Heart left ventricle (tissue), 13 donors: Measurements from ENCODE around the gene ALK.

Experiments
- POLR2A ChIP-seq, 2 donors: fragments of 450-650 bp; IDR thresholded peaks; one replicate each; pipeline ENCODE4 v1.6.1; 2017; ENCODE audit warnings: antibody characterized with exemption in 2 of 2, mild to moderate bottlenecking in 2 of 2, moderate library complexity in 2 of 2
- TF ChIP-seq, protein P1 (sequence below), 12 donors: fragments of 200-600 bp; sonication (generic) in 4 of 12; IDR thresholded peaks; one replicate each; pipeline versions ENCODE4 v1.5.0 to v1.8.0; 2018 to 2022; ENCODE audit warnings: antibody characterized with exemption in 12 of 12, mild to moderate bottlenecking in 5 of 12
- donor health status: ischemic (EF 13 %, LVEDD 7.1; RV severe dilation, severe dysfunction).
- donor health status: DM: no; HTN: yes; CAD: no.
- donor health status: DM: no; HTN: no; CAD: no.
- donor health status: ischemic (EF 25% LVEDD 6.9; RV normal size, moderate dysfunction).
- donor health status: ischemic (EF 25% LVEDD 5.7; RV mildly dilated, moderate dysfunction).
- donor health status: ischemic (EF 35%, LVEDD 5.7; RV mildly dilated, moderate dysfunction).
- donor health status: nonischemic (EF 11% LVEDD 7.7; RV severe dilation, severe dysfunction).
- donor health status: DM: yes; HTN: yes; CAD: no.
- donor health status: PGD.
- donor health status: ischemic (EF 29% LVEDD 5.4; RV normal size, mild dysfunction).
- donor health status: nonischemic (EF 23%, LVEDD 6.1; RV moderate dilation, normal function).

DNA sequence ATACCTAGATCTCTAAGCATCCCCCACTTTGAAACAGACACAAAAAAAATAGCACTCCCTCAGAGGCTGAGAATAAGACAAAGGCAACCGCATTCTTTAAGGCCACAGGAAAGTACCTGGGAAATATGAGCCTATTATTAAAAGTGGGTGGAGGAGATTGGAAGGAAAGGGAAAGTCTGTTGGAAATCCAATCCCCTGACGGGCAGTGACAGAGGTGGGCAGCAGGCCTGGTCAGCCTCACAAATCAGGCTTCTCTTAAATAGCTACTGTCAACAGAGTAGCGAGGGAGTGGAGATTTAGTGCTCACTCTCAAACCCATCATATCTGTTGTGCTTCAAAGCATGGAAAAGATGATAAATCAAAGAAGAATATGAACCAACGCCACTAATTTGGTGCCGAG is 324.4 kb downstream of the ALK start:
- TF ChIP-seq, protein P1, sequence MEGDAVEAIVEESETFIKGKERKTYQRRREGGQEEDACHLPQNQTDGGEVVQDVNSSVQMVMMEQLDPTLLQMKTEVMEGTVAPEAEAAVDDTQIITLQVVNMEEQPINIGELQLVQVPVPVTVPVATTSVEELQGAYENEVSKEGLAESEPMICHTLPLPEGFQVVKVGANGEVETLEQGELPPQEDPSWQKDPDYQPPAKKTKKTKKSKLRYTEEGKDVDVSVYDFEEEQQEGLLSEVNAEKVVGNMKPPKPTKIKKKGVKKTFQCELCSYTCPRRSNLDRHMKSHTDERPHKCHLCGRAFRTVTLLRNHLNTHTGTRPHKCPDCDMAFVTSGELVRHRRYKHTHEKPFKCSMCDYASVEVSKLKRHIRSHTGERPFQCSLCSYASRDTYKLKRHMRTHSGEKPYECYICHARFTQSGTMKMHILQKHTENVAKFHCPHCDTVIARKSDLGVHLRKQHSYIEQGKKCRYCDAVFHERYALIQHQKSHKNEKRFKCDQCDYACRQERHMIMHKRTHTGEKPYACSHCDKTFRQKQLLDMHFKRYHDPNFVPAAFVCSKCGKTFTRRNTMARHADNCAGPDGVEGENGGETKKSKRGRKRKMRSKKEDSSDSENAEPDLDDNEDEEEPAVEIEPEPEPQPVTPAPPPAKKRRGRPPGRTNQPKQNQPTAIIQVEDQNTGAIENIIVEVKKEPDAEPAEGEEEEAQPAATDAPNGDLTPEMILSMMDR (IDR thresholded peaks at IDR 0.05): no peak
- no peak for TF ChIP-seq POLR2A (IDR thresholded peaks at IDR 0.05)
